SK-MEL-5 (cell line): Measurements from ENCODE around the gene GTF3C2. TPM values are rescaled to one million over a fixed set of nuclear protein-coding genes. Genes with fewer than 3 reads are reported as not detected.
"Not testable (repeated sequence)": the region's sequence is repeated elsewhere in the genome, so short reads cannot be mapped to it uniquely, and the experiment has no call there.

Experiments
- DNase-seq: peaks from one replicate; pipeline ENCODE4 v3.0.0-alpha.2; 2016; ENCODE audit warnings: low read depth, low spot score
- in situ Hi-C: cut with HindIII; loops from 2 replicates; pipeline ENCODE4 v1.10.0; 2016; ENCODE audit warnings: low sequenced_read_pairs, high pct_unique_total_duplicates, low pct_unique_long_range_greater_than_20kb
- total RNA-seq: library from RNA; depleted of rRNA; stranded (reverse); fragments of >200 nt; shearing (Covaris generic); gene quantifications from 2 replicates; pipeline ENCODE4 v1.2.3, GENCODE V29; 2014

Gene GTF3C2
- total RNA-seq, 1 experiment from 2014 or later = 99.9 TPM

- in situ Hi-C loops = no loop called here
Observed at GRCh38 chr2:27307545-27308358, 48.8 kb downstream of the GTF3C2 start.

GRCh38 chr2:27307287-27307544, 49.3 kb downstream of the GTF3C2 start:
- in situ Hi-C loops = no loop called here
- no peak for DNase-seq

More at GRCh38 chr2:27307545-27308358, 48.8 kb downstream of the GTF3C2 start:
- no peak for DNase-seq

GRCh38 chr2:27306573-27307286, 49.8 kb downstream of the GTF3C2 start:
- in situ Hi-C loops = no loop called here

DNA sequence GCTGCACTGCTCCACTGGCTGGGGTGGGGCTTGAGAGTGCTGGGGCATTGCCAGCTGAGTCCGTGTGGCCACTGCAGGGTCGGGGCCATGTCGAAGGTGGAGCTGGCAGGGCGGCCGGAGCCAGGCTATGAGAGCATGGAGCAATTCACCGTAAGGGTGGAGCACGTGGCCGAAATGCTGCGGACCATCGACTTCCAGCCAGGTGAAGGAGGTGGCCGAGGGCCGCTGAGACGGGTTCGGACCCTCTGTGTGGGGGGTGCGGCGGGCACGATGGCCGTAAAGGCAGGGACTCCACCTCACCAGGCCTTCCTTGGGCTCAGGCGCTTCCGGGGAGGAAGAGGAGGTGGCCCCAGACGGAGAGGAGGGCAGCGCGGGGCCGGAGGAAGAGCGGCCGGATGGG, 50.4 kb downstream of the GTF3C2 start:
- in situ Hi-C loops = no loop called here
- no peak for DNase-seq

More at GRCh38 chr2:27306573-27307286, 49.8 kb downstream of the GTF3C2 start:
- no peak for DNase-seq

DNA sequence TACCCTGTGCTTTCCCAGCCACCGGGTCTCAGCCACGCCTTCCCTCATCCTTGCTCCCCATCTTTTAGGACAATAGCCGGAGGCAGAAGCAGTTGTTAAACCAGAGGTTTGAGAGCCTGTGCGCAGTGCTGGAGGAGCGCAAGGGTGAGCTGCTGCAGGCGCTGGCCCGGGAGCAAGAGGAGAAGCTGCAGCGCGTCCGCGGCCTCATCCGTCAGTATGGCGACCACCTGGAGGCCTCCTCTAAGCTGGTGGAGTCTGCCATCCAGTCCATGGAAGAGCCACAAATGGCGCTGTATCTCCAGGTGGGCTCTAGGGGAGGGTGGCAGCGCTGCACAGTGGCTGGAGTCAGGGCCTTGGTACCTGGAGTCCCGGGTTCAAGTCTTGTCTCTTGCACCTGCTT, 51.0 kb downstream of the GTF3C2 start:
- in situ Hi-C loops = no loop called here
- DNase-seq = no peak

GRCh38 chr2:27304488-27305240, 51.9 kb downstream of the GTF3C2 start:
- DNase-seq = no peak
- in situ Hi-C loops = no loop called here

DNA sequence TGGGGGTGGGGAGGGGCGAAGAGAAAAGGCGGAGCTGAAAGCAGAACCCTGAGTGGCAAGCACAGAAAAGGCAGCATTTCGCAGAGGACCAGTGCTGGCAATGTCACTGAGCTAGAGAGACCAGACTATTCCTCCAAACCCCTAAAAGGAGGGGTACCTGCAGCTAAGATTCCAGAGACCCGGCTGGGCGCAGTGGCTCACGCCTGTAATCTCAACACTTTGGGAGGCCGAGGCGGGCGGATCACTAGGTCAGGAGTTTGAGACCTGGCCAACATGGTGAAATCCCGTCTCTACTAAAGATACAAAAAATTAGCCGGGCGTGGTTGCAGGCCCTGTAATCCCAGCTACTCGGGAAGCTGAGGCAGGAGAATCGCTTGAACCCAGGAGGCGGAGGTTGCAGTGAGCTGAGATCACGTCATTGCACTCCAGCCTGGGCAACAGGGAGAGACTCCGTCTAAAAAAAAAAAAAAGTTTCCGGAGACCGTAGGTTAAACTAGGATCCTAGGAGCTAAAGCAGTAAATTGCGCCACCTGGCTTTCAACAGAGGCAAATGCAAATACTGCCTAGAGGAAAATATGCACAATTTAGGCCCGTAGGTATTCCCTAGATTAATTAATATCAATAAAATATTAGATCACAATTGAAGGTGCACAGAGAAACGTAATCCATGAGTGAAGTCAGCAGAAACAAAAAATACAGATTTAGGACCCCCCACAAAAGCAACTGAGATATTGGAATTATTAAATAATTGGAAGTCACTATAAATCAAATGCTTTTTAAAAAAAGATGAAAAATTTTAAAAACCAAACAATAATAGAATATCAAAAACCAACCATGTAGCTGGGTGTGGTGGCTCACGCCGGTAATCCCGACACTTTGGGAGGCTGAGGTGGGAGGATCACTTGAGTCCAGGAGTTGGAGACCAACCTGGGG, 53.2 kb downstream of the GTF3C2 start:
- peak; percentile 90 for DNase-seq
- in situ Hi-C loops = no loop called here

DNA sequence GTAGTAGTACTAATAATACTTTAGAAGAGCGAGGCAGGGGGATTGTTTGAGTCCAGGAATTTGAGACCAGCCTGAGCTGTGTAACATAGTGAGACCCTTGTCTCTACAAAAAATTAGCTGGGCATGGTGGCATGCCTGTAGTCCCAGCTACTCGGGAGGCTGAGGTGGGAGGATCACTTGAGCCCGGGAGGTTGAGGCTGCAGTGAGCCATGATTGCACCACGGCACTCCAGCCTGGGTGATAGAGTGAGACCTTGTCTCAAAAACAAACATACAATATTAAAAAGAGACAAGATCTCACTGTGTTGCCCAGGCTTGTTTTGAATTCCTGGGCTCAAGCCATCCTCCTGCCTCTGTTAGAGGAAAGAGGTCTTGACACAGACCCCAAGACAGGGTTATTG, 56.0 kb downstream of the GTF3C2 start:
- in situ Hi-C loops, DNase-seq: not testable (repeated sequence)

DNA sequence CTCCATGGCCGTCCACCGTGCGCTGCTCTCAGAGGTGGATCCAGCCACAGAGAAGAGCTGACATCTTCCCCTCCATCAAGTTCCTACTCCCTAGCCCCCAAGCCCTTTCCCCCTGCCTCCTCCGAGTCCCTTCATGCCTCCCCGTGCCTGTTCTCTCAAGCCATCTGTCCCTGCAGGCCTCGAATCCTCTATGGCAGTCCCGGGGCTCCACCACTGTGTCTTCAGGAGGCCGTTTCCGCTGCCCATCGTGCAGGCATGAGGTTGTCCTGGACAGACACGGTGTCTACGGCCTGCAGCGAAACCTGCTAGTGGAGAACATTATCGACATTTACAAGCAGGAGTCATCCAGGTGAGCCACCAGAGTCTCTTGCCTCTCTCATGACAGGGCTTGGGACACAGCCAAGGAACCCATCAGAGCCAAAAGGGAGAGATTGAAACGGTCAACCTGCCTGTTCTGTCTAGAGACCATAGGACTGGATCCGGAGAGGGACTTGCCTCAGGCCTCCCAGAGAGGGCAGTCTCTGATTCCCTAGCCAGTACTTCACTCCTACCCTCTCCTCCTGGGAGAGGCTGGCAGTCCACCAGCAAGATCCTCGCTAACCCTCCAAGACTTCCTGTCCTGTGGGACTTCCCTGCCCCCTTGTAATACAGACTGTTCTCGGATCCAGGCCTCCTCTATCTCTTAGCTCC, 58.0 kb downstream of the GTF3C2 start:
- in situ Hi-C loops = no loop called here
- DNase-seq = no peak

DNA sequence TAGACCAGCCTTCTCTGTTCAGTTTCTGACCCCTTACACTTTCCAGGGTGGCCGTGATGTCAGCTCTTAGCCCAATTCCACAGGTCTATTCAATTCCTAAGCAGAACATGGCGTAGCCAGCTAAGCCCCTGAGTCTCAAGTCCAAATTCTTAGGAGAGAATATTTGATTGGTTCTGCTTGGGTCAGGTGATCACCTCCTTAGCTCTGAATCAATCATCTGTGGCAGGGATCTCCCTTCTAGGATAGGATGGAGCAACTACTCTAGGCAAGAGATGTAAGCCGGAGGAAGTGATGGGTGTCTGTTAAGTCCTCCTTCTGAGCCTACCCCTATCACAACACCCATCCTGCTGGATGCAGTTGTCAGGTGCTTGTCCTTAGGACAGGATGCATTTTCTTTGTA, 59.4 kb downstream of the GTF3C2 start:
- in situ Hi-C loops = no loop called here
- no peak for DNase-seq

- no peak for DNase-seq
- in situ Hi-C loops = no loop called here
Observed at GRCh38 chr2:27296481-27296880, 60.1 kb downstream of the GTF3C2 start.

- in situ Hi-C loops = no loop called here
- no peak for DNase-seq
Observed at GRCh38 chr2:27294928-27295327, 61.6 kb downstream of the GTF3C2 start.

- in situ Hi-C loops = no loop called here
- DNase-seq = peak; percentile 60
Observed at GRCh38 chr2:27291865-27292264, 64.7 kb downstream of the GTF3C2 start.

- no peak for DNase-seq
- in situ Hi-C loops = no loop called here
Observed at GRCh38 chr2:27290549-27290948, 66.0 kb downstream of the GTF3C2 start.

GRCh38 chr2:27288610-27289009, 68.0 kb downstream of the GTF3C2 start:
- in situ Hi-C loops = no loop called here
- no peak for DNase-seq

DNA sequence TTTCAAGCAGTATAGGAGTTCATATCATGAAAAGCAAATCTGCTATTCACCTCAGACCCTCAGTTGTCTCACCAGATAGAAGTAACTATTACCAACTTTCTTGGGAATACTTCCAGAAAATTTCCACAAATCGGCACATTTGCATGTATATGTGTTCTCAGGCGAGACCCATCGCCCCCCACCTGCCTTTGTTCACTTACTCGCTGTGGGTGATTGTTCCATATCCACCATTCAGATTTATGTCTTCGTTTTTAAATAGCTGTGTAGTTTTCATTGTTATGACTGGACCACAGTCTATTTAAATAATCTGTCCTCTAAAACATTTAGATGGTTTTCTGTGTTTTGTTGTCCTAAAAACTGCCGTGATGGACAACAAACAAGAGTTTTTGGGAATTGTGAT, 71.1 kb downstream of the GTF3C2 start:
- no peak for DNase-seq
- in situ Hi-C loops = no loop called here

GRCh38 chr2:27284996-27285395, 71.6 kb downstream of the GTF3C2 start:
- in situ Hi-C loops = no loop called here
- DNase-seq = no peak
